Sigmoid colon (tissue), 3 donors: ENCODE measurements around the gene HCN2.

Experiments used
- CTCF ChIP-seq, 4 experiments: fragments of 450-650 bp in 3 of 4; fragments of 200-600 bp in 1 of 4; IDR thresholded peaks; one replicate each; pipeline ENCODE4 v1.5.1; 2016 to 2019; ENCODE audit warnings: antibody characterized with exemption in 4 of 4, mild to moderate bottlenecking in 3 of 4, moderate library complexity in 2 of 4
- POLR2A ChIP-seq, 2 donors: fragments of 450-650 bp; IDR thresholded peaks; one replicate each; pipeline ENCODE4 v1.6.1; 2016; ENCODE audit warnings: antibody characterized with exemption in 2 of 2, mild to moderate bottlenecking in 2 of 2, moderate library complexity in 2 of 2

- TF ChIP-seq POLR2A (IDR thresholded peaks at IDR 0.05): no peak
- no peak for TF ChIP-seq CTCF (IDR thresholded peaks at IDR 0.05)
Observed at GRCh38 chr19:646779-647565, 57.3 kb downstream of the HCN2 start.
